ENCODE measurements around the gene RASGRP1.

The RASGRP1 gene

GRCh38 chr15:38565287-38565670, 665 bp upstream of the RASGRP1 start:
- DNase-seq (ENCODE audit: low read depth) = no peak

- peak; percentile 85 for DNase-seq (ENCODE audit: low read depth)
These were observed 693 bp downstream of the RASGRP1 start for GRCh38 chr15:38563723-38564519.

GRCh38 chr15:38562278-38562677, 2.3 kb downstream of the RASGRP1 start:
- DNase-seq (ENCODE audit: low read depth) = no peak

GRCh38 chr15:38560456-38560926, 4.1 kb downstream of the RASGRP1 start:
- no peak for DNase-seq (ENCODE audit: low read depth)

GRCh38 chr15:38559636-38560307, 4.8 kb downstream of the RASGRP1 start:
- no peak for DNase-seq (ENCODE audit: low read depth)

GRCh38 chr15:38559131-38559530, 5.5 kb downstream of the RASGRP1 start:
- no peak for DNase-seq (ENCODE audit: low read depth)

- DNase-seq (ENCODE audit: low read depth) = no peak
These were observed 6.1 kb downstream of the RASGRP1 start for GRCh38 chr15:38558372-38559059.

- no peak for DNase-seq (ENCODE audit: low read depth)
These were observed 6.7 kb downstream of the RASGRP1 start for GRCh38 chr15:38557921-38558320.

GRCh38 chr15:38555686-38556334, 8.8 kb downstream of the RASGRP1 start:
- no peak for DNase-seq (ENCODE audit: low read depth)

GRCh38 chr15:38554354-38554753, 10.3 kb downstream of the RASGRP1 start:
- no peak for DNase-seq (ENCODE audit: low read depth)

- DNase-seq (ENCODE audit: low read depth) = no peak
These were observed 11.5 kb downstream of the RASGRP1 start for GRCh38 chr15:38553071-38553470.

GRCh38 chr15:38551720-38552648, 12.6 kb downstream of the RASGRP1 start:
- DNase-seq (ENCODE audit: low read depth) = no peak

GRCh38 chr15:38549222-38549621, 15.4 kb downstream of the RASGRP1 start:
- DNase-seq (ENCODE audit: low read depth) = no peak

GRCh38 chr15:38547255-38547997, 17.2 kb downstream of the RASGRP1 start:
- no peak for DNase-seq (ENCODE audit: low read depth)

GRCh38 chr15:38545179-38545578, 19.4 kb downstream of the RASGRP1 start:
- DNase-seq (ENCODE audit: low read depth) = no peak

- DNase-seq (ENCODE audit: low read depth) = no peak
These were observed 23.6 kb downstream of the RASGRP1 start for GRCh38 chr15:38541026-38541425.

- DNase-seq (ENCODE audit: low read depth) = no peak
These were observed 24.1 kb downstream of the RASGRP1 start for GRCh38 chr15:38540510-38540909.

- DNase-seq (ENCODE audit: low read depth) = no peak
These were observed 25.6 kb downstream of the RASGRP1 start for GRCh38 chr15:38539008-38539343.

GRCh38 chr15:38538328-38539007, 26.1 kb downstream of the RASGRP1 start:
- DNase-seq (ENCODE audit: low read depth) = no peak

GRCh38 chr15:38536201-38536676, 28.4 kb downstream of the RASGRP1 start:
- DNase-seq (ENCODE audit: low read depth) = no peak

Data from stimulated activated CD4-positive, alpha-beta T cell treated with anti-CD3 and anti-CD28 coated beads, Interleukin-2, amount 100 ng/mL, for 4 hours (primary cell).